A549 (cell line): ENCODE results near the gene D2HGDH. TPM values are rescaled to one million over a fixed set of nuclear protein-coding genes. Genes with fewer than 3 reads are reported as not detected.
"Not testable (repeated sequence)": the region's sequence is repeated elsewhere in the genome, so short reads cannot be mapped to it uniquely, and the experiment has no call there.

Experiments used
- ATAC-seq, 2 experiments: fragments of 200-7000 bp in 1 of 2; fragments of >200 bp in 1 of 2; cut with Nextera tagmentation in 1 of 2; cut with Tn5 transposase in 1 of 2; 3 replicates each; pipeline versions ENCODE4 v1.8.0 to v1.9.1; 2018 to 2020; ENCODE audit warnings: mild to moderate bottlenecking in 1 of 2, moderate library complexity in 1 of 2
- CTCF ChIA-PET: fragments of 300-600 bp; sonication (Branson Sonifier 250); formaldehyde crosslinking; extraction: SDS; loops from one replicate; lab custom pipeline; 2021; ENCODE audit warnings: antibody characterized with exemption, inconsistent platforms; lab: Yijun Ruan, JAX
- POLR2A ChIA-PET: fragments of 350-600 bp; formaldehyde crosslinking; extraction: SDS; loops from one replicate; lab custom pipeline; 2021; ENCODE audit warnings: antibody characterized with exemption, inconsistent platforms; lab: Yijun Ruan, JAX
- DNase-seq, 2 experiments: peaks; one replicate each; pipeline versions ENCODE4 v3.0.0 to v3.0.0-alpha.2; 2011 to 2016; ENCODE audit warnings: low read depth in 1 of 2, low spot score in 1 of 2
- FAIRE-seq: peaks from 2 replicates; lab custom pipeline; 2011; peaks lifted over from hg19 to GRCh38; lab: Jason Lieb, UNC
- H3K27ac ChIP-seq, 2 experiments: fragments of >200 bp; sonication (Bioruptor Twin); formaldehyde crosslinking; 3 replicates each; pipeline ENCODE4 v1.5.1; 2016 to 2017
- H3K4me1 ChIP-seq: fragments of >200 bp; sonication (Bioruptor Twin); formaldehyde crosslinking; 3 replicates; pipeline ENCODE4 v1.6.1; 2016
- H3K4me2 ChIP-seq: fragments of >200 bp; sonication (Bioruptor Twin); formaldehyde crosslinking; 3 replicates; pipeline ENCODE4 v1.6.1; 2016
- H3K4me3 ChIP-seq: fragments of >200 bp; sonication (Bioruptor Twin); formaldehyde crosslinking; 3 replicates; pipeline ENCODE4 v1.5.1; 2016
- H3K9me3 ChIP-seq: fragments of >200 bp; sonication (Bioruptor Twin); formaldehyde crosslinking; 3 replicates; pipeline ENCODE4 v1.6.1; 2016
- EHF ChIP-seq: fragments of 250-450 bp; sonication (Bioruptor Pico); IDR thresholded peaks from 2 replicates; pipeline ENCODE4 v1.5.0; 2020; ENCODE audit warnings: mild to moderate bottlenecking
- EHMT2 ChIP-seq: fragments of 200-600 bp; sonication (generic); IDR thresholded peaks from 2 replicates; pipeline ENCODE4 v1.6.1; 2016; ENCODE audit warnings: antibody characterized with exemption, low read depth, mild to moderate bottlenecking, moderate library complexity
- ESRRA ChIP-seq: fragments of 150-350 bp; IDR thresholded peaks from 2 replicates; pipeline ENCODE4 v1.6.1; 2014; ENCODE audit warnings: mild to moderate bottlenecking, low read length, borderline replicate concordance
- GATA3 ChIP-seq: IDR thresholded peaks from 2 replicates; pipeline ENCODE4 v1.6.1; 2012; ENCODE audit warnings: borderline replicate concordance
- HEYL ChIP-seq: fragments of 250-450 bp; sonication (Bioruptor Pico); IDR thresholded peaks from 2 replicates; pipeline ENCODE4 v1.8.0; 2021; ENCODE audit warnings: mild to moderate bottlenecking, moderate library complexity
- HOXB13 ChIP-seq: fragments of 250-450 bp; sonication (Bioruptor Pico); IDR thresholded peaks from 2 replicates; pipeline ENCODE4 v1.5.0; 2020; ENCODE audit warnings: low read depth, mild to moderate bottlenecking, moderate library complexity
- HOXB5 ChIP-seq: fragments of 250-450 bp; sonication (Bioruptor Pico); IDR thresholded peaks from 2 replicates; pipeline ENCODE4 v1.5.0; 2020; ENCODE audit warnings: mild to moderate bottlenecking, moderate library complexity
- JUN ChIP-seq, 2 experiments: fragments of >200 bp; sonication (Bioruptor Twin); formaldehyde crosslinking; IDR thresholded peaks; 2 replicates in 1 of 2; 3 replicates in 1 of 2; pipeline ENCODE4 v1.6.1; 2016 to 2017
- KDM1A ChIP-seq: fragments of 200-600 bp; sonication (generic); IDR thresholded peaks from 2 replicates; pipeline ENCODE4 v1.6.1; 2016; ENCODE audit warnings: low read depth, mild to moderate bottlenecking
- MAFK ChIP-seq: fragments of 450-650 bp; IDR thresholded peaks from 2 replicates; pipeline ENCODE4 v1.6.1; 2014; ENCODE audit not compliant: partially characterized antibody
- NFE2L2 ChIP-seq: fragments of 150-350 bp; conservative IDR thresholded peaks from 2 replicates; pipeline ENCODE4 v1.6.1; 2014; ENCODE audit warnings: low read length
- RCOR1 ChIP-seq: fragments of 150-350 bp; IDR thresholded peaks from 2 replicates; pipeline ENCODE4 v1.6.1; 2014; ENCODE audit warnings: antibody characterized with exemption, low read length, low read depth
- SMC3 ChIP-seq: fragments of >200 bp; sonication (Bioruptor Twin); formaldehyde crosslinking; IDR thresholded peaks from 3 replicates; pipeline ENCODE4 v1.6.1; 2018; ENCODE audit warnings: inconsistent platforms
- WGBS: methylation state at CpG from one replicate; pipeline ENCODE4 v1.1.6; 2017; ENCODE audit errors: missing lambda C conversion rate; 5-methylcytosine and 5-hydroxymethylcytosine counted together
- polyA plus RNA-seq, 4 experiments: library from polyadenylated mRNA; depleted of rRNA in 3 of 4; stranded (reverse); fragments of >200 nt; fragmentation: RNase III in 1 of 4; extraction: RNeasy Plus Mini Kit Qiagen cat#74134 plus additional on column Dnase treatment in 1 of 4; gene quantifications; 2 replicates in 3 of 4; 3 replicates in 1 of 4; pipeline ENCODE4 v1.2.3, GENCODE V29; 2011 to 2017
- TF ChIP-seq, protein P1 (sequence below): fragments of 200-600 bp; sonication (generic); IDR thresholded peaks from 2 replicates; pipeline ENCODE4 v1.6.1; 2016; ENCODE audit warnings: antibody characterized with exemption, mild to moderate bottlenecking, moderate library complexity
- TF ChIP-seq, protein P2 (sequence below): fragments of >200 bp; sonication (Bioruptor Twin); formaldehyde crosslinking; IDR thresholded peaks from 3 replicates; pipeline ENCODE4 v1.6.1; 2016
- TF ChIP-seq, protein P3 (sequence below): fragments of 150-350 bp; IDR thresholded peaks from 2 replicates; pipeline ENCODE4 v1.6.1; 2014; ENCODE audit warnings: low read depth, mild to moderate bottlenecking, low read length

The D2HGDH gene
- polyA plus RNA-seq, 2 of the 4 experiments (the other 2 are of a cell fraction) = 6.5 to 18.5 TPM

DNA sequence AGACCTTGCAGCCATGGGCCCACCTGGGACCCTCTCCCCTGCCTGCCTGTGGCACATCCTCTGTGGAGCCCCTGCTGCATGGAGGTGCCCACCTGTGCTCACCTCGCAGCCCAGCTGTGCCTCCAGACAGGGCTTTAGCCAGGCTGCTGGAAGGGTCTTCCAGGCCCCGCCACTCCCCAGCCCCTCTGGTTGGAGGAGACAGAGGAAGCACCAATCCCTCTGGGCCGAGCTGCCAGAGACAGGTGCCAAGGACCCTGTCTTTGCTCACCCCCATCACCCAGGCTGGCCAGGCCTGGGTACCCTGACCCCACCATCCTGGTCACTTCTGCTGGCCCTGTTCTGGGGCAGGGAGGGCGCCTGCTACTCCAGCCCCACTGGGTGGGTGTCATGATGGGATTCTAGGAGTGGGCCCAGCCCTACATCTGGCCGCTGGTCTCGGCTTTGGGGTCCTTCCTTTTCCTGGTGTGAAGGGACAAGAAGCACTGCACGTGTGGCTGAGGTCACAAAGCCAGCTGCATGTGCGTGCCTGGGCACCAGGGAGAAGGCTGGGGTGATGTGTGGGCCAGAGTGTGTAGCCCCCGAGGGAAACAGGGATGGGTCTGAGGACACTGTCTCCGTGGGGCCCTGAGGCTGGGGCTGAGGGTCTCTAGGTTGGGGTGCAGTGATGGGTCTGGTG is 65.2 kb downstream of the D2HGDH start:
- H3K4me1 ChIP-seq = peaks cover 13% of the 10 kb centered on the region
- ATAC-seq (no peak), FAIRE-seq (no peak), DNase-seq (no peak)
- POLR2A ChIA-PET = no interaction called here
- no peak overlapping the region for H3K4me3 ChIP-seq
- WGBS = 83% methylated on average over 6 of the region's 10 CpGs
- no peaks in the 10 kb centered on the region for H3K9me3 ChIP-seq
- H3K4me2 ChIP-seq = no peak overlapping the region
- no peak overlapping the region for H3K27ac ChIP-seq
- TF ChIP-seq RCOR1 = no peak
- TF ChIP-seq SMC3 = no peak
- TF ChIP-seq, protein P1, sequence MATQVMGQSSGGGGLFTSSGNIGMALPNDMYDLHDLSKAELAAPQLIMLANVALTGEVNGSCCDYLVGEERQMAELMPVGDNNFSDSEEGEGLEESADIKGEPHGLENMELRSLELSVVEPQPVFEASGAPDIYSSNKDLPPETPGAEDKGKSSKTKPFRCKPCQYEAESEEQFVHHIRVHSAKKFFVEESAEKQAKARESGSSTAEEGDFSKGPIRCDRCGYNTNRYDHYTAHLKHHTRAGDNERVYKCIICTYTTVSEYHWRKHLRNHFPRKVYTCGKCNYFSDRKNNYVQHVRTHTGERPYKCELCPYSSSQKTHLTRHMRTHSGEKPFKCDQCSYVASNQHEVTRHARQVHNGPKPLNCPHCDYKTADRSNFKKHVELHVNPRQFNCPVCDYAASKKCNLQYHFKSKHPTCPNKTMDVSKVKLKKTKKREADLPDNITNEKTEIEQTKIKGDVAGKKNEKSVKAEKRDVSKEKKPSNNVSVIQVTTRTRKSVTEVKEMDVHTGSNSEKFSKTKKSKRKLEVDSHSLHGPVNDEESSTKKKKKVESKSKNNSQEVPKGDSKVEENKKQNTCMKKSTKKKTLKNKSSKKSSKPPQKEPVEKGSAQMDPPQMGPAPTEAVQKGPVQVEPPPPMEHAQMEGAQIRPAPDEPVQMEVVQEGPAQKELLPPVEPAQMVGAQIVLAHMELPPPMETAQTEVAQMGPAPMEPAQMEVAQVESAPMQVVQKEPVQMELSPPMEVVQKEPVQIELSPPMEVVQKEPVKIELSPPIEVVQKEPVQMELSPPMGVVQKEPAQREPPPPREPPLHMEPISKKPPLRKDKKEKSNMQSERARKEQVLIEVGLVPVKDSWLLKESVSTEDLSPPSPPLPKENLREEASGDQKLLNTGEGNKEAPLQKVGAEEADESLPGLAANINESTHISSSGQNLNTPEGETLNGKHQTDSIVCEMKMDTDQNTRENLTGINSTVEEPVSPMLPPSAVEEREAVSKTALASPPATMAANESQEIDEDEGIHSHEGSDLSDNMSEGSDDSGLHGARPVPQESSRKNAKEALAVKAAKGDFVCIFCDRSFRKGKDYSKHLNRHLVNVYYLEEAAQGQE = no peak
- TF ChIP-seq ESRRA = no peak
- TF ChIP-seq JUN (IDR thresholded peaks at IDR 0.05) = no peak
- TF ChIP-seq EHMT2 = no peak
- TF ChIP-seq GATA3 = no peak
- TF ChIP-seq MAFK = no peak
- TF ChIP-seq HEYL (CRISPR knock-in tag) = no peak
- TF ChIP-seq NFE2L2 = no peak
- no peak for TF ChIP-seq HOXB13 (CRISPR knock-in tag)
- TF ChIP-seq EHF (CRISPR knock-in tag) = no peak
- TF ChIP-seq KDM1A = no peak
- TF ChIP-seq, protein P2, sequence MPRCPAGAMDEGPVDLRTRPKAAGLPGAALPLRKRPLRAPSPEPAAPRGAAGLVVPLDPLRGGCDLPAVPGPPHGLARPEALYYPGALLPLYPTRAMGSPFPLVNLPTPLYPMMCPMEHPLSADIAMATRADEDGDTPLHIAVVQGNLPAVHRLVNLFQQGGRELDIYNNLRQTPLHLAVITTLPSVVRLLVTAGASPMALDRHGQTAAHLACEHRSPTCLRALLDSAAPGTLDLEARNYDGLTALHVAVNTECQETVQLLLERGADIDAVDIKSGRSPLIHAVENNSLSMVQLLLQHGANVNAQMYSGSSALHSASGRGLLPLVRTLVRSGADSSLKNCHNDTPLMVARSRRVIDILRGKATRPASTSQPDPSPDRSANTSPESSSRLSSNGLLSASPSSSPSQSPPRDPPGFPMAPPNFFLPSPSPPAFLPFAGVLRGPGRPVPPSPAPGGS = no peak
- TF ChIP-seq HOXB5 (CRISPR knock-in tag) = no peak
- TF ChIP-seq, protein P3, sequence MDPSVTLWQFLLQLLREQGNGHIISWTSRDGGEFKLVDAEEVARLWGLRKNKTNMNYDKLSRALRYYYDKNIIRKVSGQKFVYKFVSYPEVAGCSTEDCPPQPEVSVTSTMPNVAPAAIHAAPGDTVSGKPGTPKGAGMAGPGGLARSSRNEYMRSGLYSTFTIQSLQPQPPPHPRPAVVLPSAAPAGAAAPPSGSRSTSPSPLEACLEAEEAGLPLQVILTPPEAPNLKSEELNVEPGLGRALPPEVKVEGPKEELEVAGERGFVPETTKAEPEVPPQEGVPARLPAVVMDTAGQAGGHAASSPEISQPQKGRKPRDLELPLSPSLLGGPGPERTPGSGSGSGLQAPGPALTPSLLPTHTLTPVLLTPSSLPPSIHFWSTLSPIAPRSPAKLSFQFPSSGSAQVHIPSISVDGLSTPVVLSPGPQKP = no peak
- CTCF ChIA-PET = no interaction called here

DNA sequence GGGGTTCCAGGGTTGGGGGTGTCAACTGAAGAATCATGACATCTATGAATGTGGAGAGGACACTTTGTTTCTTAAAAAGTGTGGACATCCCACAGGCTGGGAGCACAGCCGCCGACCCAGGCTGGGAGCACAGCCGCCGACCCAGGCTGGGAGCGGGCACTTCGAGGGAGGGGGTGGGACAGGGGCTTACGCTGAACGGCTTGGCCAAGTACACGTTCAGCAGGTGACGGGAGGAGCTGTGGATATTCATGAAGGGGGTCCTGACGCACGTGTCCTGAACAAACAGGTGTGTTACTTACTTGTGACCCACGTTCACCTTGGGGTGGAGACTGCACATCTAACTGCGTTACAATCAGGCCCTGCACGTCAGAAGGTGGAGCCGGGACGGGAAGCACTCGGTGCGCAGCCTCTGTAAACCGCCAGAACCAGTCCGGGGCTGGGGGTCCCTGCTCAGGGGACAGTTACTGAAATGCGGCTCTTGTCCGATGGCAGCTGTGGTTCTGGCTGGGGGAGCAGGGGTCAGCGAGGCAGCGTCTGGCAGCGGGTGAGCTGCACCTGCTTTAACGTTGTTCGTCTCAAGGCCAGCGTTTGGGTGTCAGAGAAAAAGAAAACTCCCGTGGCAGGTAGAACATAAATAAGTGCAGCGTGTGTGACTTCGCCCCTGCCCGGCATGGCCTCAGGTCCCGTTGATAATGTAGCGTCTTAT is 65.9 kb downstream of the D2HGDH start:
- ATAC-seq, H3K4me2 ChIP-seq, FAIRE-seq, DNase-seq, CTCF ChIA-PET, POLR2A ChIA-PET, H3K27ac ChIP-seq, H3K9me3 ChIP-seq, H3K4me3 ChIP-seq: not testable (repeated sequence)
- 75% methylated on average over 25 of the region's 35 CpGs for WGBS
- H3K4me1 ChIP-seq = peaks cover 18% of the 10 kb centered on the region
